Measurements from ENCODE around the gene ZNF534. TPM values are rescaled to one million over a fixed set of nuclear protein-coding genes. Genes with fewer than 3 reads are reported as not detected.
"Not testable (repeated sequence)": the region's sequence is repeated elsewhere in the genome, so short reads cannot be mapped to it uniquely, and the experiment has no call there.

The ZNF534 gene
- total RNA-seq, 1 donor from 2014 or later = not detected

- H3K4me3 ChIP-seq (ENCODE audit: low read depth, low read length) = no peak overlapping the region
- TF ChIP-seq CTCF (IDR thresholded peaks at IDR 0.05; ENCODE audit: insufficient read depth, low read length, poor library complexity, severe bottlenecking) = no peak
- no peaks in the 10 kb centered on the region for H3K36me3 ChIP-seq (ENCODE audit: control insufficient read depth, insufficient read depth, low read length)
- DNase-seq (ENCODE audit: low read depth) = no peak
- H3K27me3 ChIP-seq (ENCODE audit: control insufficient read depth, insufficient read depth, low read length) = no peaks in the 10 kb centered on the region
Observed at GRCh38 chr19:52464798-52465470, 36.0 kb downstream of the ZNF534 start.

- no peak for TF ChIP-seq CTCF (IDR thresholded peaks at IDR 0.05; ENCODE audit: insufficient read depth, low read length, poor library complexity, severe bottlenecking)
- Histone ChIP-seq H3K36me3 (ENCODE audit: control insufficient read depth, insufficient read depth, low read length) (no peaks in the 10 kb centered on the region), H3K4me3 (ENCODE audit: low read depth, low read length) (no peak overlapping the region), H3K27me3 (ENCODE audit: control insufficient read depth, insufficient read depth, low read length) (no peaks in the 10 kb centered on the region)
- DNase-seq (ENCODE audit: low read depth) = no peak
Observed at GRCh38 chr19:52473655-52474350, 44.9 kb downstream of the ZNF534 start.

- no peak for TF ChIP-seq CTCF (IDR thresholded peaks at IDR 0.05; ENCODE audit: insufficient read depth, low read length, poor library complexity, severe bottlenecking)
- no peaks in the 10 kb centered on the region for H3K27me3 ChIP-seq (ENCODE audit: control insufficient read depth, insufficient read depth, low read length)
- no peak for DNase-seq (ENCODE audit: low read depth)
- no peak overlapping the region for H3K4me3 ChIP-seq (ENCODE audit: low read depth, low read length)
- no peaks in the 10 kb centered on the region for H3K36me3 ChIP-seq (ENCODE audit: control insufficient read depth, insufficient read depth, low read length)
Observed at GRCh38 chr19:52474351-52475127, 45.6 kb downstream of the ZNF534 start.

- not testable (repeated sequence) for H3K27me3 ChIP-seq (ENCODE audit: control insufficient read depth, insufficient read depth, low read length); H3K36me3 ChIP-seq (ENCODE audit: control insufficient read depth, insufficient read depth, low read length); H3K4me3 ChIP-seq (ENCODE audit: low read depth, low read length); DNase-seq (ENCODE audit: low read depth)
Observed at GRCh38 chr19:52484111-52484743, 55.3 kb downstream of the ZNF534 start.

GRCh38 chr19:52485064-52485463 is 56.1 kb downstream of the ZNF534 start:
- not testable (repeated sequence) for H3K27me3 ChIP-seq (ENCODE audit: control insufficient read depth, insufficient read depth, low read length); H3K36me3 ChIP-seq (ENCODE audit: control insufficient read depth, insufficient read depth, low read length); DNase-seq (ENCODE audit: low read depth); H3K4me3 ChIP-seq (ENCODE audit: low read depth, low read length)

GRCh38 chr19:52485561-52486240 is 56.8 kb downstream of the ZNF534 start:
- not testable (repeated sequence) for H3K27me3 ChIP-seq (ENCODE audit: control insufficient read depth, insufficient read depth, low read length); H3K4me3 ChIP-seq (ENCODE audit: low read depth, low read length); DNase-seq (ENCODE audit: low read depth); H3K36me3 ChIP-seq (ENCODE audit: control insufficient read depth, insufficient read depth, low read length)

All from kidney epithelial cell (primary cell).